HFF-Myc (cell line): Measurements from ENCODE around the gene MRTO4.

Experiments
- DNase-seq: peaks from one replicate; pipeline ENCODE4 v3.0.0-alpha.2; 2011; ENCODE audit warnings: low read depth; ENCODE audit errors: extremely low read depth
- H3K4me3 ChIP-seq: replicated peaks from 2 replicates; pipeline ENCODE4 v1.5.1; 2011; ENCODE audit warnings: low read depth, mild to moderate bottlenecking, control low read depth, low read length
- CTCF ChIP-seq: IDR thresholded peaks from 2 replicates; pipeline ENCODE4 v1.5.1; 2012; ENCODE audit warnings: mild to moderate bottlenecking, low read depth, low read length, control low read depth; ENCODE audit errors: missing control alignments

MRTO4 gene

GRCh38 chr1:19251305-19252196 lies at the start of gene MRTO4, which contains the start of gene EMC1:
MRTO4 (plus strand) TSS chr1:19251805; CDS start chr1:19251836, 31 bp downstream.
EMC1 (minus strand) TSS chr1:19251524; CDS start chr1:19251509, 15 bp downstream.
- DNase-seq, result peak; percentile 45
- H3K4me3 ChIP-seq, result peak within 1 kb of the TSS; percentile 77
- no peak for TF ChIP-seq CTCF

GRCh38 chr1:19202396-19202795 lies 49.2 kb upstream of the MRTO4 start:
- DNase-seq, result no peak
- no peak overlapping the region for H3K4me3 ChIP-seq
- TF ChIP-seq CTCF, result no peak

- TF ChIP-seq CTCF, result no peak
- H3K4me3 ChIP-seq, result no peak overlapping the region
- DNase-seq, result no peak
These were observed 48.2 kb upstream of the MRTO4 start for GRCh38 chr1:19203440-19203839.

- no peak for DNase-seq
- H3K4me3 ChIP-seq, result no peak overlapping the region
- no peak for TF ChIP-seq CTCF
These were observed 46.9 kb upstream of the MRTO4 start for GRCh38 chr1:19204446-19205266.

DNA sequence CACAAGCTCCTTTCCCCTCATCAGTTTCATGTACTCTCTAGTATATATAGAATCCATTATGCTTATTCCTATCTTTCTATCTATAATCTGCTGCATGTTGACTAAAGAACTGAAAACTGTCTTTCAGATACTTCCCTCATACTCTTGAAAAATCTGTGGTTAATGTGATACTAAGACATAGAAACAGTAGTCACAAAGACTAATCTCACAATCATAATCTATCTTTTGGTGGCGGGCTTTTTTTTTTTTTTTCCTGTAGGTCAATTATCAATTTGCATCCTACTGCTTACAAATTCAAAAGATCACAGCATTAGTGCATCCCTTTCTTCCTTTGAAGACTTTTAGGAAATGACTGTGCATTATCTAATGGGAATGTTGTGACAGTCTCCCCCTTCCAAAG lies 46.2 kb upstream of the MRTO4 start:
- no peak overlapping the region for H3K4me3 ChIP-seq
- no peak for TF ChIP-seq CTCF
- DNase-seq, result no peak

DNA sequence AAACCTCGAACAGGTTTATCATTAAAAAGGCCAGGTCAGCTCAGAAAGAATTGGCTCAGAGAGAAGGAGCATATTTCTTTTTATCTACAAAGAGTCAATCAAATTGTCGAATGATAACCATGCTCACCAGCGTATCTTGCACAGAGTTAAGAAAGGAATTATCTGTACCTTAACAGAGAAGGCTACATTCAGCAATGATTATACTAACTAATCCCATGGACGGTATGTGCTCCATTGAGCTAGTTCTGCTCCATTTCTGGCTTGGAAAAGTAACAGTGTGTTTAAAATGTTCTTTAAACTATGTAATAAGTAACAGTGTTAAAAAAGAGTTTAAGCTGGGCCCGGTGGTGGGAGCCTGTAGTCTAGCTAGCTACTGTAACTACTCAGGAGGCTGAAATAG lies 45.8 kb upstream of the MRTO4 start:
- no peak overlapping the region for H3K4me3 ChIP-seq
- no peak for TF ChIP-seq CTCF
- DNase-seq, result no peak
